ENCODE results near the gene FANCD2OS. TPM values are rescaled to one million over a fixed set of nuclear protein-coding genes. Genes with fewer than 3 reads are reported as not detected.
"Not testable (repeated sequence)": the region's sequence is repeated elsewhere in the genome, so short reads cannot be mapped to it uniquely, and the experiment has no call there.

FANCD2OS gene
- polyA plus RNA-seq, 1 experiment = not detected

- TF ChIP-seq CTCF (IDR thresholded peaks at IDR 0.05; ENCODE audit: low read depth, low read length) = no peak
- no peaks in the 10 kb centered on the region for H3K27me3 ChIP-seq (ENCODE audit: control insufficient read depth, insufficient read depth, low read length)
- peak overlapping the region; percentile 27; the same call in 1 of the 2 replicates for H3K4me3 ChIP-seq (ENCODE audit: low read depth, low read length)
- no peak for DNase-seq (ENCODE audit: low read depth, low spot score)
- POLR2A ChIA-PET = interaction anchor here (0.5 to 1.3 kb wide), 14 partner anchors 12 to 195 kb away, joined by 3 to 16 read pairs (median 4); partner anchors contain the start of gene TATDN2
- H3K27ac ChIP-seq (ENCODE audit: low read depth, low read length) = no peak overlapping the region
- peaks cover 13% of the 10 kb centered on the region; the same call in 1 of the 2 replicates for H3K9me3 ChIP-seq (ENCODE audit: control insufficient read depth, insufficient read depth, low read length)
- CTCF ChIA-PET = interaction anchor here (0.6 kb wide), 1 partner anchor 111 kb away, joined by 3 read pairs; no protein-coding TSS in a partner anchor
Observed at GRCh38 chr3:10140996-10141546, 33.0 kb upstream of the FANCD2OS start.

GRCh38 chr3:10137178-10137577, 29.1 kb upstream of the FANCD2OS start:
- POLR2A ChIA-PET = no interaction called here
- no peak for DNase-seq (ENCODE audit: low read depth, low spot score)
- TF ChIP-seq CTCF (IDR thresholded peaks at IDR 0.05; ENCODE audit: low read depth, low read length) = no peak
- Histone ChIP-seq H3K4me3 (ENCODE audit: low read depth, low read length) (no peak overlapping the region), H3K9me3 (ENCODE audit: control insufficient read depth, insufficient read depth, low read length) (peaks cover 9% of the 10 kb centered on the region), H3K27me3 (ENCODE audit: control insufficient read depth, insufficient read depth, low read length) (no peaks in the 10 kb centered on the region), H3K27ac (ENCODE audit: low read depth, low read length) (no peak overlapping the region)
- CTCF ChIA-PET = no interaction called here

DNA sequence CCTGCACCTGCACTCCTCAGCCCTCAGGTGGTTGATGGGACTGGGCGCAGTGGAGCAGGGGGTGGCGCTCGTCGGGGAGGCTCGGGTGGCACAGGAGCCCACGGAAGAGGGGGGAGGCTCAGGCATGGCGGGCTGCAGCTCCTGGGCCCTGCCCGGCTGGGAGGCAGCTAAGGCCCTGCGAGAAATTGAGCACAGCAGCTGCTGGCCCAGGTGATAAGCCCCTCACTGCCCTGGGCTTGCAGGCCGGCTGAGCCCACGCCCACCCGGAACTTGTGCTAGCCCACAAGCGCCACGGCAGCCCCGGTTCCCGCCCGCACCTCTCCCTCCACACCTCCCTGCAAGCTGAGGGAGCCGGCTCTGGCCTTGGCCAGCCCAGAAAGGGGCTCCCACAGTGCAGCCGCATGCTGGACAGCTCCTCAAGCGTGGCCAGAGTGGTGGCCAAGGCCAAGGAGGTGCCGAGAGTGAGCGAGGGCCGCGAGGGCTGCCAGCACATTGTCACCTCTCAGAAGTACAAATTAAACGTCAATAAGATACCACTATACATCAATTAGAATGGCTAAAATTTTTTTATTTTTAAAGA, 28.5 kb upstream of the FANCD2OS start:
- Histone ChIP-seq H3K9me3 (ENCODE audit: control insufficient read depth, insufficient read depth, low read length) (peaks cover 9% of the 10 kb centered on the region), H3K27ac (ENCODE audit: low read depth, low read length) (no peak overlapping the region), H3K4me3 (ENCODE audit: low read depth, low read length) (no peak overlapping the region), H3K27me3 (ENCODE audit: control insufficient read depth, insufficient read depth, low read length) (no peaks in the 10 kb centered on the region)
- CTCF ChIA-PET = no interaction called here
- no peak for TF ChIP-seq CTCF (IDR thresholded peaks at IDR 0.05; ENCODE audit: low read depth, low read length)
- POLR2A ChIA-PET = no interaction called here
- DNase-seq (ENCODE audit: low read depth, low spot score) = no peak

GRCh38 chr3:10135872-10136271, 27.8 kb upstream of the FANCD2OS start:
- H3K4me3 ChIP-seq (ENCODE audit: low read depth, low read length); DNase-seq (ENCODE audit: low read depth, low spot score); CTCF ChIA-PET; H3K9me3 ChIP-seq (ENCODE audit: control insufficient read depth, insufficient read depth, low read length); H3K27me3 ChIP-seq (ENCODE audit: control insufficient read depth, insufficient read depth, low read length); POLR2A ChIA-PET; H3K27ac ChIP-seq (ENCODE audit: low read depth, low read length): not testable (repeated sequence)

DNA sequence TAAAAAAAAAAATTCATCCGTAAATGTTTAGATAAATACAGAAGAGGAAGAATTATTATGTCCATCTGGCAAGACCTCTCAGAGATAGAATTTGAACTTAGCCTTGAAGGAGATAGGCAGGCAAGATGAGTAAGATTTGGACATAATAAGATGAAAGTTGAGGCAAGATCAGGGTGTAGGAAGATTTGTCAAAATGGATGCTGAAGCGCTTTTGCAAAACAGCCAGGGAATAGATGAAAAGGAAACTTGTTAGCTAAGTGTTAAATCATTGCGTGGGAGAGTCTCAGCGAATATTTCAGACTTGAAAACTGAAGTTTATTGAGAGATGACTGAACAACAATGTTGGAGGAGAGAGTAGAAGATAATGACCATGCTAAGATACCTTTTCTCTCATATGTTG, 14.7 kb upstream of the FANCD2OS start:
- no peaks in the 10 kb centered on the region for H3K9me3 ChIP-seq (ENCODE audit: control insufficient read depth, insufficient read depth, low read length)
- no peak overlapping the region for H3K4me3 ChIP-seq (ENCODE audit: low read depth, low read length)
- H3K27me3 ChIP-seq (ENCODE audit: control insufficient read depth, insufficient read depth, low read length) = no peaks in the 10 kb centered on the region
- no peak for TF ChIP-seq CTCF (IDR thresholded peaks at IDR 0.05; ENCODE audit: low read depth, low read length)
- ChIA-PET CTCF (no interaction called here), POLR2A (no interaction called here)
- no peak overlapping the region for H3K27ac ChIP-seq (ENCODE audit: low read depth, low read length)
- no peak for DNase-seq (ENCODE audit: low read depth, low spot score)

Measured in AG04450 (cell line).